Karpas-422 (cell line): Measurements from ENCODE around the gene NAP1L1. TPM values are rescaled to one million over a fixed set of nuclear protein-coding genes. Genes with fewer than 3 reads are reported as not detected.

Experiments
- DNase-seq: peaks from one replicate; pipeline ENCODE4 v3.0.0-alpha.2; 2015
- H2AFZ ChIP-seq: fragments of 200-600 bp; sonication (generic); 2 replicates; pipeline ENCODE4 v1.6.1; 2014; ENCODE audit warnings: antibody characterized with exemption, low read length, mixed read lengths
- H3K27ac ChIP-seq: fragments of 200-600 bp; sonication (generic); 2 replicates; pipeline ENCODE4 v1.5.1; 2014; ENCODE audit warnings: mild to moderate bottlenecking, low read length, moderate library complexity
- H3K27me3 ChIP-seq: fragments of 200-600 bp; sonication (generic); 2 replicates; pipeline ENCODE4 v1.6.1; 2014; ENCODE audit warnings: low read length, mixed read lengths
- H3K36me3 ChIP-seq: fragments of 200-600 bp; sonication (generic); 2 replicates; pipeline ENCODE4 v1.6.1; 2014; ENCODE audit warnings: low read length, mixed read lengths; ENCODE audit not compliant: insufficient read depth
- H3K4me1 ChIP-seq: fragments of 200-600 bp; sonication (generic); 2 replicates; pipeline ENCODE4 v1.6.1; 2014; ENCODE audit warnings: mild to moderate bottlenecking, low read length, mixed read lengths
- H3K4me2 ChIP-seq: fragments of 200-600 bp; sonication (generic); 2 replicates; pipeline ENCODE4 v1.6.1; 2014; ENCODE audit warnings: low read length, low read depth, mild to moderate bottlenecking; ENCODE audit not compliant: poor library complexity, severe bottlenecking
- H3K4me3 ChIP-seq: fragments of 200-600 bp; sonication (generic); 2 replicates; pipeline ENCODE4 v1.5.1; 2014; ENCODE audit warnings: mild to moderate bottlenecking, antibody characterized with exemption, low read length, mixed read lengths
- H3K79me2 ChIP-seq: fragments of 200-600 bp; sonication (generic); 2 replicates; pipeline ENCODE4 v1.6.1; 2014; ENCODE audit warnings: mild to moderate bottlenecking, low read length, mixed read lengths
- H3K9ac ChIP-seq: fragments of 200-600 bp; sonication (generic); 2 replicates; pipeline ENCODE4 v1.6.0; 2014; ENCODE audit warnings: low read length
- H3K9me2 ChIP-seq: fragments of 200-600 bp; sonication (generic), shearing (Covaris generic); replicated peaks from 2 replicates; pipeline ENCODE4 v1.6.0; 2014; ENCODE audit warnings: mild to moderate bottlenecking, low read length, moderate library complexity; ENCODE audit not compliant: insufficient read depth
- H3K9me3 ChIP-seq: fragments of 300-700, 200-600 bp; sonication (generic); 2 replicates; pipeline ENCODE4 v1.6.1; 2014; ENCODE audit warnings: low read length, mixed read lengths
- H4K20me1 ChIP-seq: fragments of 200-600 bp; sonication (generic); 2 replicates; pipeline ENCODE4 v1.6.1; 2014; ENCODE audit warnings: mild to moderate bottlenecking, antibody characterized with exemption, low read length, low read depth; ENCODE audit not compliant: insufficient read depth
- total RNA-seq: library from RNA; depleted of rRNA; stranded (reverse); fragments of >200 nt; shearing (Covaris generic); gene quantifications from 2 replicates; pipeline ENCODE4 v1.2.3, GENCODE V29; 2014; ENCODE audit warnings: low replicate concordance

NAP1L1 gene
- total RNA-seq, 1 experiment from 2014 or later, result 401 TPM

- H3K27me3 ChIP-seq, result peaks cover 2% of the 10 kb centered on the region; the same call in 1 of the 2 replicates
These were observed 78.2 kb downstream of the NAP1L1 start for GRCh38 chr12:76006028-76006925.

GRCh38 chr12:76003355-76003638 lies 81.2 kb downstream of the NAP1L1 start:
- Histone ChIP-seq H4K20me1 (no peaks in the 10 kb centered on the region), H3K79me2 (no peaks in the 10 kb centered on the region), H2AFZ (no peak overlapping the region), H3K36me3 (no peaks in the 10 kb centered on the region), H3K27ac (no peak overlapping the region), H3K4me2 (no peak overlapping the region), H3K4me3 (no peak overlapping the region), H3K4me1 (no peaks in the 10 kb centered on the region), H3K9me2 (no peaks in the 10 kb centered on the region), H3K9me3 (no peaks in the 10 kb centered on the region), H3K9ac (no peak overlapping the region), H3K27me3 (no peaks in the 10 kb centered on the region)
- no peak for DNase-seq

More at GRCh38 chr12:76006028-76006925, 78.2 kb downstream of the NAP1L1 start:
- Histone ChIP-seq H3K4me3 (no peak overlapping the region), H2AFZ (no peak overlapping the region), H3K36me3 (no peaks in the 10 kb centered on the region), H4K20me1 (no peaks in the 10 kb centered on the region), H3K4me1 (no peaks in the 10 kb centered on the region), H3K9ac (no peak overlapping the region), H3K79me2 (no peaks in the 10 kb centered on the region), H3K9me2 (no peaks in the 10 kb centered on the region), H3K4me2 (no peak overlapping the region), H3K27ac (no peak overlapping the region), H3K9me3 (no peaks in the 10 kb centered on the region)
- no peak for DNase-seq

- Histone ChIP-seq H3K4me1 (no peaks in the 10 kb centered on the region), H3K9me3 (no peaks in the 10 kb centered on the region), H3K9me2 (no peaks in the 10 kb centered on the region), H3K4me2 (no peak overlapping the region), H4K20me1 (no peaks in the 10 kb centered on the region), H3K36me3 (no peaks in the 10 kb centered on the region), H3K27me3 (no peaks in the 10 kb centered on the region), H3K79me2 (no peaks in the 10 kb centered on the region), H2AFZ (no peak overlapping the region), H3K9ac (no peak overlapping the region), H3K27ac (no peak overlapping the region), H3K4me3 (no peak overlapping the region)
- no peak for DNase-seq
These were observed 81.7 kb downstream of the NAP1L1 start for GRCh38 chr12:76002598-76003354.

- Histone ChIP-seq H3K79me2 (no peaks in the 10 kb centered on the region), H3K9me2 (no peaks in the 10 kb centered on the region), H3K9me3 (no peaks in the 10 kb centered on the region), H3K9ac (no peak overlapping the region), H3K27me3 (no peaks in the 10 kb centered on the region), H2AFZ (no peak overlapping the region), H4K20me1 (no peaks in the 10 kb centered on the region), H3K27ac (no peak overlapping the region), H3K4me2 (no peak overlapping the region), H3K4me3 (no peak overlapping the region), H3K4me1 (no peaks in the 10 kb centered on the region), H3K36me3 (no peaks in the 10 kb centered on the region)
- DNase-seq, result no peak
These were observed 86.0 kb downstream of the NAP1L1 start for GRCh38 chr12:75998292-75999063.

GRCh38 chr12:75997658-75998057 lies 86.8 kb downstream of the NAP1L1 start:
- Histone ChIP-seq H3K4me1 (no peaks in the 10 kb centered on the region), H3K9me2 (no peaks in the 10 kb centered on the region), H3K79me2 (no peaks in the 10 kb centered on the region), H3K4me2 (no peak overlapping the region), H3K36me3 (no peaks in the 10 kb centered on the region), H4K20me1 (no peaks in the 10 kb centered on the region), H2AFZ (no peak overlapping the region), H3K4me3 (no peak overlapping the region), H3K9ac (no peak overlapping the region), H3K27me3 (no peaks in the 10 kb centered on the region), H3K9me3 (no peaks in the 10 kb centered on the region), H3K27ac (no peak overlapping the region)
- no peak for DNase-seq

- Histone ChIP-seq H3K9ac (no peak overlapping the region), H3K9me2 (no peaks in the 10 kb centered on the region), H3K79me2 (no peaks in the 10 kb centered on the region), H3K27ac (no peak overlapping the region), H3K27me3 (no peaks in the 10 kb centered on the region), H3K9me3 (no peaks in the 10 kb centered on the region), H3K4me1 (no peaks in the 10 kb centered on the region), H3K4me3 (no peak overlapping the region), H3K36me3 (no peaks in the 10 kb centered on the region), H3K4me2 (no peak overlapping the region), H4K20me1 (no peaks in the 10 kb centered on the region), H2AFZ (no peak overlapping the region)
- DNase-seq, result no peak
These were observed 87.5 kb downstream of the NAP1L1 start for GRCh38 chr12:75996861-75997447.

- Histone ChIP-seq H3K79me2 (no peaks in the 10 kb centered on the region), H3K4me1 (no peaks in the 10 kb centered on the region), H4K20me1 (no peaks in the 10 kb centered on the region), H3K4me3 (no peak overlapping the region), H3K9me2 (no peaks in the 10 kb centered on the region), H3K27me3 (no peaks in the 10 kb centered on the region), H3K36me3 (no peaks in the 10 kb centered on the region), H2AFZ (no peak overlapping the region), H3K9ac (no peak overlapping the region), H3K4me2 (no peak overlapping the region), H3K27ac (no peak overlapping the region), H3K9me3 (no peaks in the 10 kb centered on the region)
- DNase-seq, result peak; percentile 34
These were observed 88.8 kb downstream of the NAP1L1 start for GRCh38 chr12:75995691-75996090.
